Mesendoderm (in vitro differentiated cells): ENCODE data around the gene IRX5.

ENCODE experiments used
- DNase-seq: peaks from one replicate; pipeline ENCODE4 v3.0.0; 2013
- H2AK5ac ChIP-seq: 2 replicates; pipeline ENCODE4 v1.6.1; 2013; ENCODE audit warnings: low read length, inconsistent platforms
- H2BK120ac ChIP-seq: 2 replicates; pipeline ENCODE4 v1.6.1; 2013; ENCODE audit warnings: low read depth, mild to moderate bottlenecking, low read length, moderate library complexity, mixed read lengths
- H2BK15ac ChIP-seq: replicated peaks from 2 replicates; pipeline ENCODE4 v1.6.1; 2013; ENCODE audit warnings: low read depth, mild to moderate bottlenecking, moderate library complexity
- H2BK5ac ChIP-seq: 2 replicates; pipeline ENCODE4 v1.6.1; 2013; ENCODE audit warnings: low read length, inconsistent platforms
- H3K18ac ChIP-seq: 2 replicates; pipeline ENCODE4 v1.6.1; 2013; ENCODE audit warnings: mild to moderate bottlenecking, low read length, mixed read lengths
- H3K23ac ChIP-seq: one replicate; pipeline ENCODE4 v1.6.1; 2013; ENCODE audit warnings: low read length
- H3K27ac ChIP-seq: 2 replicates; pipeline ENCODE4 v1.5.1; 2013; ENCODE audit warnings: low read depth, mild to moderate bottlenecking, inconsistent platforms, low read length, moderate library complexity
- H3K27me3 ChIP-seq: 2 replicates; pipeline ENCODE4 v1.6.1; 2013; ENCODE audit warnings: low read length, control low read depth, mild to moderate bottlenecking, inconsistent platforms; ENCODE audit not compliant: insufficient read depth, poor library complexity
- H3K36me3 ChIP-seq: 2 replicates; pipeline ENCODE4 v1.6.1; 2013; ENCODE audit warnings: low read length, inconsistent platforms; ENCODE audit not compliant: control insufficient read depth, insufficient read depth
- H3K4ac ChIP-seq: one replicate; pipeline ENCODE4 v1.6.1; 2013; ENCODE audit warnings: low read depth, mild to moderate bottlenecking, low read length, moderate library complexity
- H3K4me1 ChIP-seq: 2 replicates; pipeline ENCODE4 v1.6.1; 2013; ENCODE audit warnings: low read depth, low read length, inconsistent platforms; ENCODE audit not compliant: control insufficient read depth
- H3K4me2 ChIP-seq: 2 replicates; pipeline ENCODE4 v1.6.1; 2013; ENCODE audit warnings: low read length
- H3K4me3 ChIP-seq: 2 replicates; pipeline ENCODE4 v1.5.1; 2013; ENCODE audit warnings: mild to moderate bottlenecking, low read length
- H3K56ac ChIP-seq: one replicate; pipeline ENCODE4 v1.6.1; 2013; ENCODE audit warnings: low read length
- H3K79me1 ChIP-seq: 2 replicates; pipeline ENCODE4 v1.6.1; 2013; ENCODE audit warnings: low read length, inconsistent platforms
- H3K79me2 ChIP-seq: 2 replicates; pipeline ENCODE4 v1.6.1; 2013; ENCODE audit warnings: mild to moderate bottlenecking, low read length; ENCODE audit not compliant: control insufficient read depth, insufficient read depth
- H3K9ac ChIP-seq: 2 replicates; pipeline ENCODE4 v1.6.1; 2013; ENCODE audit warnings: low read length, inconsistent platforms
- H4K5ac ChIP-seq: one replicate; pipeline ENCODE4 v1.6.1; 2013; ENCODE audit warnings: low read length
- H4K8ac ChIP-seq: one replicate; pipeline ENCODE4 v1.6.1; 2013; ENCODE audit warnings: low read depth, mild to moderate bottlenecking, control low read depth, low read length, moderate library complexity
- WGBS: extraction: QIAGEN DNeasy Blood & Tissue Kit; methylation state at CpG from one replicate; pipeline ENCODE4 v1.1.7; 2013; ENCODE audit warnings: low lambda C conversion rate, missing lambda C conversion rate; ENCODE audit not compliant: insufficient coverage; ENCODE audit errors: extremely low coverage; 5-methylcytosine and 5-hydroxymethylcytosine counted together

IRX5 gene

DNA sequence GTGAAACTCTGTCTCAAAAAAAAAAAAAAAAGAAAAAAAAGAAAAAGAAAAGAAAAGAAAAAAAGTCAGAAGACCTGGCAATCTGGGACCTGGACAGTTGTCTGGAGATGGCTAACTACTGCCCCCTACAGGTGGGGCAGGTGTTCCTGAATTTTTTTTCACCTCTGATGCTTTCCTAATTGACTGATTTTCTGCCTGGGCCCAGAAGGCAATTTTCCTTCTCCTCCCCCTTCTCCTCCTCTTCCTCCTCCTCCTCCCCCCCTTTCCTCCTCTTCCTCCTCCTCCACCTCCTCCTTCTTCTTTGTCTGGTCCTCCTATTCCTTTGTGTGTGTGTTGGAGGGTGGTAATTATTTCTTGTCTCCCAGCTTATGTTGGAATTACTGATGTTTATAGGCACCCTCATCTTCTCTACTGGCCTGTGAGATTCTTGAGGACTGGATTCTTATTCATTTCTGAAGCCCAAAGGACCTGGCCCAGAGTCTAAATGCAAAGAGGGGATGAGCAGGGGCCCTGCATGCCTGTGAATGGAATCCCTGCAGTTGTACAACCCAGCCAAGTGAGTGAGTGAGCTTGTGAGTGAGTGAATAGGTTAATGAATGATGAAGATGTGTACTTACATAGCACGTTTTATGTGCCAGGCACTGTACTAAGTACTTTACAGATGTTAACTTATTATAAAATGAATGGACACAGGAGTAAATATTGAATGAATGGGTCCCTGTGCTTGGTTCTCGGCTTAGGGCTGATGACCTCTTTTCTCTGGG, 26.9 kb downstream of the IRX5 start:
- Histone ChIP-seq H2AK5ac (no peak overlapping the region), H3K4me2 (no peak overlapping the region), H3K79me2 (no peaks in the 10 kb centered on the region), H3K79me1 (no peaks in the 10 kb centered on the region), H3K9ac (no peak overlapping the region), H2BK120ac (no peak overlapping the region), H2BK15ac (no peak overlapping the region), H3K4ac (no peak overlapping the region), H4K5ac (no peak overlapping the region), H3K18ac (no peak overlapping the region), H3K4me1 (no peaks in the 10 kb centered on the region), H3K27ac (no peak overlapping the region), H4K8ac (no peak overlapping the region), H3K23ac (no peak overlapping the region), H3K27me3 (no peaks in the 10 kb centered on the region), H3K56ac (no peak overlapping the region), H2BK5ac (no peak overlapping the region), H3K36me3 (no peaks in the 10 kb centered on the region), H3K4me3 (no peak overlapping the region)
- peak; percentile 54 for DNase-seq
- WGBS, result no CpG with 5 or more reads among the region's 2 CpGs

DNA sequence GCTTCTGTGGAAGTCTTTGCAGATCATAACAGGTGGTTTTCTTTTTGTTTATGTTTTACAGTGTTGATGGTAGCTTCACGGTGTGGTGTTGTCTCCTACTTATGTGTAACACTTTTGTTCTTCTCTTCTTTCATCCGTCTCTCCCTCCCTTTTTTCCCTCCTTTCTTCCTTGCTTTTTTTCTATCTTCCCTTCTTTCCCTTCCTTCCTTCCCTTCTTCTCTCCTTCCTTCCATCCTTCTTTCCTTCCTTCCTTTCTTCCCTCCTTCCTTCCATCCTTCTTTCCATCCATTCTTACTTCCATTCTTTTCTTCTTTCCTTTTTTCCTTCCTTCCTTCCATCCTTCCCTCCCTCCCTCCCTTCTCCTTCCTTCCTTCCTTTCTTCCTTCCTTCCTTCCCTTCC, 31.4 kb downstream of the IRX5 start:
- Histone ChIP-seq H2BK15ac (no peak overlapping the region), H3K27ac (no peak overlapping the region), H3K36me3 (no peaks in the 10 kb centered on the region), H2BK120ac (no peak overlapping the region), H2AK5ac (no peak overlapping the region), H3K56ac (no peak overlapping the region), H2BK5ac (no peak overlapping the region), H3K4me3 (no peak overlapping the region), H3K27me3 (no peaks in the 10 kb centered on the region), H3K79me1 (no peaks in the 10 kb centered on the region), H3K4ac (no peak overlapping the region), H3K18ac (no peak overlapping the region), H4K8ac (no peak overlapping the region), H4K5ac (no peak overlapping the region), H3K4me1 (no peaks in the 10 kb centered on the region), H3K4me2 (no peak overlapping the region), H3K79me2 (no peaks in the 10 kb centered on the region), H3K9ac (no peak overlapping the region), H3K23ac (no peak overlapping the region)
- no CpG with 5 or more reads among the region's 2 CpGs for WGBS
- no peak for DNase-seq

DNA sequence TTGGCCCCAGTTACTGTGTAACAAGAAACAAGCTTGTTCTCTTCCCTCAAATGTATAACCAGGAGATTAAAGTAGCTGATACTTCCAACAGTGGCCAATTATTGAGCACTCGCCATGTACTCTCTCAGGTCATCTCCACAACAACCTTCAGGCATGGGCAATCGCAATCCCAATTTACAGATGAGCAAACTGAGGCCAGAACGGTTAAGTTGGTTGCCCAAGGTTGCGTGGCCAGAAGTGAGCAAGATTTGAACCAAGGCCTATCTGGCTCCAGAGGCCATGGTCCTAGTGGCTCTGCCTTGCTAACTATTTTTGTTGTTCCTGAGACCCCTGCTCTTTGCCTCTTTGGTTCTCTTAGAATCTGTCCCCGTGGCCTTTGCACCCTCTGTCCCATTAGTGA, 33.6 kb downstream of the IRX5 start:
- Histone ChIP-seq H3K18ac (no peak overlapping the region), H3K9ac (no peak overlapping the region), H3K36me3 (no peaks in the 10 kb centered on the region), H2BK5ac (no peak overlapping the region), H3K4ac (no peak overlapping the region), H4K5ac (no peak overlapping the region), H3K27ac (no peak overlapping the region), H2AK5ac (no peak overlapping the region), H3K23ac (no peak overlapping the region), H3K56ac (no peak overlapping the region), H3K79me1 (no peaks in the 10 kb centered on the region), H2BK15ac (no peak overlapping the region), H3K79me2 (no peaks in the 10 kb centered on the region), H4K8ac (no peak overlapping the region), H3K27me3 (no peaks in the 10 kb centered on the region), H3K4me1 (no peaks in the 10 kb centered on the region), H3K4me2 (no peak overlapping the region), H2BK120ac (no peak overlapping the region), H3K4me3 (no peak overlapping the region)
- no CpG with 5 or more reads among the region's 5 CpGs for WGBS
- DNase-seq, result no peak

DNA sequence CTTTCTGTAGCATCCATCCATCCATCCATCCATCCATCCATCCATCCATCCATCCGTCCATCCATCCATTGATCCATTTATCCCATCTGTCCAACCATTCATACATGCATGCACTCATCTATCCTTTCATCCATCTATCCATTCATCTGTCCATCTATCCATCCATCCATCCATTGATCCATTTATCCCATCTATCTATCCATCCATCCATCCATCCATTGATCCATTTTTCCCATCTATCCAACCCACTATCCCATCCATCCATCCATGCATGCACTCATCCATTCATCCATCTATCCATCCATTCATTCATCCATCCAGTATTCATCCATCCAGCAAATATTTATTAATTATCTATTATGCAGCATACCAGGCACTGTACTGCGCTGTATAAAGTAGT, 34.8 kb downstream of the IRX5 start:
- H3K56ac ChIP-seq, result no peak overlapping the region
- H3K79me1 ChIP-seq, result no peaks in the 10 kb centered on the region
- H3K27me3 ChIP-seq, result no peaks in the 10 kb centered on the region
- no peaks in the 10 kb centered on the region for H3K4me1 ChIP-seq
- no peak overlapping the region for H2BK5ac ChIP-seq
- H3K9ac ChIP-seq, result no peak overlapping the region
- H3K4ac ChIP-seq, result no peak overlapping the region
- H2BK15ac ChIP-seq, result no peak overlapping the region
- no peak overlapping the region for H3K4me2 ChIP-seq
- H4K8ac ChIP-seq, result no peak overlapping the region
- no peak overlapping the region for H3K23ac ChIP-seq
- H3K79me2 ChIP-seq, result no peaks in the 10 kb centered on the region
- WGBS, result no CpG with 5 or more reads among the region's 2 CpGs
- H3K36me3 ChIP-seq, result no peaks in the 10 kb centered on the region
- H3K18ac ChIP-seq, result no peak overlapping the region
- H4K5ac ChIP-seq, result no peak overlapping the region
- no peak overlapping the region for H3K4me3 ChIP-seq
- no peak overlapping the region for H2AK5ac ChIP-seq
- no peak overlapping the region for H3K27ac ChIP-seq
- no peak for DNase-seq
- no peak overlapping the region for H2BK120ac ChIP-seq

DNA sequence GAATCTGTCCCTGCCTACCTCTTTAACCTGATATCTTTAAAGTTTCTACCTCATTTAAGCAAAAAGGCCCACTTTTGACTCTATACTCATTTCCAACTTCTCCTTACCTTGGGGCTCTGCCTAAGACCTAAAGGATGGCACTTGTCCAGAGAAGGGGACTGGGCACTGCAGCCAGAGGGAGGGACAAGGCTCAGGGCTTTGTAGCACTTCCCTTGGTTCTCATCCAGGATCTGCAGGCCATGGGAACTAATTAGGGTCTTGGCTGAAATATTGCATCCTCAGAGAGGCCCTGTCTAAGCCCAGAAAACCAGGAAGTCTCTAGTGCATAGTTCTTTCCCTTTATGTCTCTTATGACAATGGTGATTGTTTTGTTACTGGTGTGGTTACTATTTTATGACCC, 37.3 kb downstream of the IRX5 start:
- no peak overlapping the region for H3K56ac ChIP-seq
- H3K36me3 ChIP-seq, result no peaks in the 10 kb centered on the region
- H2BK120ac ChIP-seq, result no peak overlapping the region
- H3K4me1 ChIP-seq, result no peaks in the 10 kb centered on the region
- no peak overlapping the region for H2AK5ac ChIP-seq
- no peaks in the 10 kb centered on the region for H3K27me3 ChIP-seq
- H3K18ac ChIP-seq, result no peak overlapping the region
- H3K9ac ChIP-seq, result no peak overlapping the region
- H3K4ac ChIP-seq, result no peak overlapping the region
- DNase-seq, result no peak
- no peak overlapping the region for H3K4me3 ChIP-seq
- no peak overlapping the region for H2BK15ac ChIP-seq
- no peak overlapping the region for H3K23ac ChIP-seq
- no peak overlapping the region for H3K4me2 ChIP-seq
- H3K79me2 ChIP-seq, result no peaks in the 10 kb centered on the region
- no peak overlapping the region for H3K27ac ChIP-seq
- no peak overlapping the region for H4K5ac ChIP-seq
- no peaks in the 10 kb centered on the region for H3K79me1 ChIP-seq
- no peak overlapping the region for H2BK5ac ChIP-seq
- H4K8ac ChIP-seq, result no peak overlapping the region

DNA sequence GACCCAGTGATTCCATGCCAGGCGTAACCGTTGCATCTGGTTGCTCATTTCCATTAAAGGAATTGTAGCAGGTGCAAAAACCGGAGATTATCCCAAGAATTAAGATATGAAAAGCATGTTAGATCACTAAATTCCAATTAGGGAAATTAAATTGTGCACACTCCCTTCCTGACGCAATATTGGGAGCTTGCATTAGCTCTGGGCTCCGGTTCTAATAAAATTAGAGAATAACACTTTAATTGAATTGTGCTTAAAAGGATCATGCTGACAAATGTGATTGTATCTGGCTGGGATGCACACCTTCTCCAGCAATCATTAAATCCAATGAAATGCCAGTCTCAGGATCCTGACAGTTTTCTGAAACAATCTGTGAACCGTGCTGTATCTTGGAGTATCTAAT, 38.1 kb downstream of the IRX5 start:
- no peak overlapping the region for H3K18ac ChIP-seq

More for the DNA sequence above, 38.1 kb downstream of the IRX5 start:
- no CpG with 5 or more reads among the region's 6 CpGs for WGBS
- Histone ChIP-seq H3K36me3 (no peaks in the 10 kb centered on the region), H3K79me2 (no peaks in the 10 kb centered on the region), H3K9ac (no peak overlapping the region), H2BK120ac (no peak overlapping the region), H2AK5ac (no peak overlapping the region), H3K4me1 (no peaks in the 10 kb centered on the region), H3K4me2 (no peak overlapping the region), H3K27me3 (no peaks in the 10 kb centered on the region), H3K4me3 (no peak overlapping the region), H2BK5ac (no peak overlapping the region), H3K23ac (no peak overlapping the region), H3K27ac (no peak overlapping the region), H2BK15ac (no peak overlapping the region), H3K4ac (no peak overlapping the region), H3K56ac (no peak overlapping the region), H4K8ac (no peak overlapping the region), H4K5ac (no peak overlapping the region), H3K79me1 (no peaks in the 10 kb centered on the region)
- no peak for DNase-seq
